NB4 (cell line): Measurements from ENCODE around the gene NOX4.
"Not testable (repeated sequence)": the region's sequence is repeated elsewhere in the genome, so short reads cannot be mapped to it uniquely, and the experiment has no call there.

ENCODE experiments used
- TF ChIP-seq, protein P1 (sequence below): IDR thresholded peaks from one replicate; pipeline ENCODE4 v1.5.1; 2012; ENCODE audit warnings: low read depth, low read length
- TF ChIP-seq, protein P2 (sequence below): IDR thresholded peaks from 2 replicates; pipeline ENCODE4 v1.6.1; 2011; ENCODE audit warnings: low read depth, low read length

DNA sequence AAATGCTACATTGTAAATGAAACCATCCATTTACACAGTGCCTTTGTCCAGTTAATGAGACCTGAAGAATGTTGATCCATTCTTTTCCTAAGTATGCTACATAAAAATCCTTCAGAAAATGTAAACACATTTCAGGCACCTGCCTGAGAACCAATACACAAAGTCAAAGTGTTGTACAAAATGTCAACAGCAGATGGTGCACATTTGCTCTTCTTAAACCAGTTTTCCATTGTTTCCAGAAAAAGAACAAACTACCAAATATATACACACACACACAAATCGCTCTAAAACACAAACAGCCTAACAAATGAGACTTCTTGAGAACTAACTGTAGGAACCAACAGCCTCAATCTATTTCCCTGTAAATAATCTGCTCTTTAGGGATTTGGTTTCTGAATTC lies 157.5 kb downstream of the NOX4 start:
- TF ChIP-seq, protein P1, sequence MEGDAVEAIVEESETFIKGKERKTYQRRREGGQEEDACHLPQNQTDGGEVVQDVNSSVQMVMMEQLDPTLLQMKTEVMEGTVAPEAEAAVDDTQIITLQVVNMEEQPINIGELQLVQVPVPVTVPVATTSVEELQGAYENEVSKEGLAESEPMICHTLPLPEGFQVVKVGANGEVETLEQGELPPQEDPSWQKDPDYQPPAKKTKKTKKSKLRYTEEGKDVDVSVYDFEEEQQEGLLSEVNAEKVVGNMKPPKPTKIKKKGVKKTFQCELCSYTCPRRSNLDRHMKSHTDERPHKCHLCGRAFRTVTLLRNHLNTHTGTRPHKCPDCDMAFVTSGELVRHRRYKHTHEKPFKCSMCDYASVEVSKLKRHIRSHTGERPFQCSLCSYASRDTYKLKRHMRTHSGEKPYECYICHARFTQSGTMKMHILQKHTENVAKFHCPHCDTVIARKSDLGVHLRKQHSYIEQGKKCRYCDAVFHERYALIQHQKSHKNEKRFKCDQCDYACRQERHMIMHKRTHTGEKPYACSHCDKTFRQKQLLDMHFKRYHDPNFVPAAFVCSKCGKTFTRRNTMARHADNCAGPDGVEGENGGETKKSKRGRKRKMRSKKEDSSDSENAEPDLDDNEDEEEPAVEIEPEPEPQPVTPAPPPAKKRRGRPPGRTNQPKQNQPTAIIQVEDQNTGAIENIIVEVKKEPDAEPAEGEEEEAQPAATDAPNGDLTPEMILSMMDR: not testable (repeated sequence)
- TF ChIP-seq, protein P2, sequence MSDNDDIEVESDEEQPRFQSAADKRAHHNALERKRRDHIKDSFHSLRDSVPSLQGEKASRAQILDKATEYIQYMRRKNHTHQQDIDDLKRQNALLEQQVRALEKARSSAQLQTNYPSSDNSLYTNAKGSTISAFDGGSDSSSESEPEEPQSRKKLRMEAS: not testable (repeated sequence)
